Ishikawa (cell line): ENCODE data around the gene PAK6.

Experiments
- EGR1 ChIP-seq: IDR thresholded peaks from 2 replicates; pipeline ENCODE4 v1.6.1; 2012
- EP300 ChIP-seq: IDR thresholded peaks from 2 replicates; pipeline ENCODE4 v1.6.1; 2012; ENCODE audit warnings: borderline replicate concordance
- FOXM1 ChIP-seq: IDR thresholded peaks from 2 replicates; pipeline ENCODE4 v1.6.1; 2012; ENCODE audit warnings: low read depth, borderline replicate concordance
- MAX ChIP-seq: IDR thresholded peaks from 2 replicates; pipeline ENCODE4 v1.6.1; 2012
- RAD21 ChIP-seq: IDR thresholded peaks from 2 replicates; pipeline ENCODE4 v1.6.1; 2012; ENCODE audit warnings: low read depth
- REST ChIP-seq: IDR thresholded peaks from 2 replicates; pipeline ENCODE4 v1.6.1; 2012; ENCODE audit warnings: low read depth, mild to moderate bottlenecking
- TAF1 ChIP-seq: IDR thresholded peaks from 2 replicates; pipeline ENCODE4 v1.6.1; 2012; ENCODE audit warnings: low read depth, mild to moderate bottlenecking
- TCF12 ChIP-seq: IDR thresholded peaks from 2 replicates; pipeline ENCODE4 v1.6.1; 2012; ENCODE audit warnings: low read depth
- TEAD4 ChIP-seq: IDR thresholded peaks from 2 replicates; pipeline ENCODE4 v1.6.1; 2012
- USF1 ChIP-seq: IDR thresholded peaks from 2 replicates; pipeline ENCODE4 v1.6.1; 2012
- YY1 ChIP-seq: IDR thresholded peaks from 2 replicates; pipeline ENCODE4 v1.6.1; 2012; ENCODE audit warnings: low read depth
- ZBTB7A ChIP-seq: IDR thresholded peaks from 2 replicates; pipeline ENCODE4 v1.6.1; 2012; ENCODE audit warnings: low read depth

GRCh38 chr15:40320409-40320808, 81.5 kb downstream of the PAK6 start:
- TF ChIP-seq MAX, result no peak
- TF ChIP-seq ZBTB7A, result no peak
- TF ChIP-seq TEAD4, result no peak
- TF ChIP-seq RAD21, result no peak
- no peak for TF ChIP-seq TAF1
- TF ChIP-seq USF1, result no peak
- no peak for TF ChIP-seq FOXM1
- TF ChIP-seq REST, result no peak
- no peak for TF ChIP-seq EP300
- no peak for TF ChIP-seq YY1
- TF ChIP-seq EGR1, result no peak
- no peak for TF ChIP-seq TCF12
